GM19035 (cell line): ENCODE data around the gene SRM.
A peak's percentile ranks its signal among the peaks of the same experiment; 100 is the strongest.
"Not testable (repeated sequence)": the region's sequence is repeated elsewhere in the genome, so short reads cannot be mapped to it uniquely, and the experiment has no call there.

Source experiments
- ATAC-seq: cut with Tn5 transposase; IDR thresholded peaks from one replicate; pipeline ENCODE4 v1.9.1; 2021; ENCODE audit not compliant: unreplicated experiment

SRM gene

GRCh38 chr1:11065796-11066195 is 6.0 kb upstream of the SRM start:
- ATAC-seq, result no peak

DNA sequence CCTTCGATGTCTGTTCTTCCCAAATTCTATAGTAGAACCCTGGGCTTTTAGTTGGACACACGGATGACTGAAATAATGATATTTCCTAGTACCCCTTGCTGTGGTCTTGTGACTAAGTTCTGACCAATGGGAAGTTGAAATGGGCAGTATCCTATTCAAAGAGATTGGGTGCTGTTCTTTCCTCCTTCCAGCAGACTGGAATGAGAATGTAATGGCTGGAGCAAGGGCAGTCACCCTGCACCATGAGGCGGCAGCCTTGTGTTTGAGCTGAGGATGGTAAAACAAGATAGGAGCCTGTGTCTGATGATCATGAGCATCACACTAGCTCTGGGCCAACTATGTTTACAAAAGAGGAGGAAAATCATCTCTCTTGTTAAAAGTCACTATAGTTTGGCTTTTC is 5.1 kb upstream of the SRM start:
- ATAC-seq, result no peak

- not testable (repeated sequence) for ATAC-seq
Measured at GRCh38 chr1:11063937-11064537, 4.2 kb upstream of the SRM start.

DNA sequence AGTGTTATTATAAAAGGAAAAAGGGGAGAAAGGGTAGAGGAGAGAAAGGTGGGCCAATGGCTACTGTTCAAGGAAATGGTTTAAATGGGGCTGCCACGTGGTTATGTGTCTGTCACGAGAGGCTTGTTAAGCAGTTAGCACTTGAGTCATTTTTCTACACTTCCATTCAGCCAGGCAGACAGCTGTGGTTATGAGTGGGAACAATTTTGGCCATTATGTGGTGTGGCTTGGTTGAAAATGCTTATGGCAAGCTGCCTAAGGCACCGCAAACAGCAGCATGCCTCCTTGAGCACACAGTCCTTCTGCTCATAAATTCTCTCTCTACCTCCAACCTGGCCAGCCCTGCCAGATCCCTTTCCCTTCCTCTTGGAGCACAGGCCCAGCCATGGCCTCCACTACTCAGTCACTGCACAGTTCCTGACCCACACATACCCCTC is 3.2 kb upstream of the SRM start:
- ATAC-seq, result no peak

- ATAC-seq, result no peak
Measured at GRCh38 chr1:11061652-11062365, 2.0 kb upstream of the SRM start.

DNA sequence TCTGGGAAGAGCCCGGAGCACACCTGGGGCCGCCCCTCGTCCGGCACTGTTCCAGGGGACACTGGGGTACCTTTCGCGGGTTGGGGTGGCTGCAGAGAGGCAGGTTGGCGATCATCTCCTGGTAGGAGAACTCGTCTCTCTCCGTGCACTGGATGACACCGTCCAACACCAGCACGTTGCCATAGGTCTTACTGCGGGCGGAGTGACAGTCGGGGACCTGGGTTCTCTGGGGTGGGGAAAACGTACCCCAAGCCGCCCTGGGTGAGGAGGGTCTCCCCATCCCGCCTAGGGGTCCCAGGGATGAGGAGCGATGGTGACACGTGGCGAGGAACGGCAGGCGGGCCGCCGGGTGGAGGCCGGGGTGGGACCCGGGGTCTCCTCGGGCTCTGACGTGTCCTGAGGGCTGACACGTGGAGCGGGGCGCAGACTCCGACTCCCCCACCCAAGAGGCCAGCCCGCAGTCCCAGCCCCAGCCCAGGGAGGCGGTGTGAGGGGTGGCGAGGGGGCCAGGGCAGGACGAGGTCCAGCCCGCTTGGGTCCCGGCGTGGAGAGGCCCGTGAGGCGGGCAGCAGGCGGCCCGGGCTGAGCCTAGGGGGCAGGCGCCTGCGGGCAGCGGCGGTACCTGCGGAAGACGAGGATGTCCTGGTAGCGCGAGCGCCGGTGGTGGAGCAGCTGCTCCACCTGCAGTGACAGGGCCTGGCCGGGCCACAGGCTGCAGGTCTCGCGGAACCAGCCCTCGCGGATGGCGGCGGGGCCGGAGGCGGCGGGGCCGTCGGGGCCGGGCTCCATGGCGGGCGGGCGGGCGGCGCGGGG is 457 bp downstream of the SRM start:
- peak; percentile 25 for ATAC-seq

GRCh38 chr1:11058595-11059154 is 1.1 kb downstream of the SRM start:
- ATAC-seq, result no peak

DNA sequence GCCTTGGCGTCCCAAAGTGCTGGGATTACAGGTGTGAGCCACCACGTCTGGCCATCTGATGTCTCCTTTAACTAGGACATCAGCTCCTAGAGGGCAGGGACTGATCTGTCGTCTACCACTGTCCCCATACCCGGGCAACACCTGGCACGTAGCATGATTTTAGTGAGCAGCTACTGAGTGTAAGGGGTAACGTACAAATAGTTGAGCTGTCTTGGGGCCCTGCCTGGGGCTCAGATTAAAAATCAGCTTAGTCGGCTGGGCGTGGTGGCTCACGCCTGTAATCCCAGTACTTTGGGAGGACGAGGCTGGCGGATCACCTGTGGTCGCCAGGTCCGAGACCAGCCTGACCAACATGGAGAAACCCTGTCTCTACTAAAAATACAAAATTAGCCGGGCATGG is 1.8 kb downstream of the SRM start:
- no peak for ATAC-seq

DNA sequence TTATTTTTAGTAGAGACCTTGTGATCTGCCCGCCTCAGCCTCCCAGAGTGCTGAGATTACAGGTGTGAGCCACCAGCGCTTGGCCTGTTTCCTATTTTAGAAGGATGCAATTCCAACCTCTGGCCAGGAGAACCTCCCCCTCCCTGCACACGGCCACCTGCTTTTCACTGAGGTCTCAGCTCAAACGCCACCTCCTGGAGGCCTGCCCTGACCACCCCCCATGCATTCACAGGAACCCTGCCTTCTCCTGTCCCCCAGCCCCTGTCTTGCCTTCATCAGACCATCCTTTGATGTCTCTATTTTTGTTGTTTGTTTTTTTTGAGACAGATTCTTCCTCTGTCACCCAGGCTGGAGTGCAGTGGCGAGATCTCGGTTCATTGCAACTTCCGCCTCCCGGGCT is 2.3 kb downstream of the SRM start:
- no peak for ATAC-seq

- ATAC-seq, result no peak
Measured at GRCh38 chr1:11056504-11056903, 3.3 kb downstream of the SRM start.

- ATAC-seq, result no peak
Measured at GRCh38 chr1:11055676-11056075, 4.1 kb downstream of the SRM start.

GRCh38 chr1:11054666-11055065 is 5.2 kb downstream of the SRM start:
- no peak for ATAC-seq

DNA sequence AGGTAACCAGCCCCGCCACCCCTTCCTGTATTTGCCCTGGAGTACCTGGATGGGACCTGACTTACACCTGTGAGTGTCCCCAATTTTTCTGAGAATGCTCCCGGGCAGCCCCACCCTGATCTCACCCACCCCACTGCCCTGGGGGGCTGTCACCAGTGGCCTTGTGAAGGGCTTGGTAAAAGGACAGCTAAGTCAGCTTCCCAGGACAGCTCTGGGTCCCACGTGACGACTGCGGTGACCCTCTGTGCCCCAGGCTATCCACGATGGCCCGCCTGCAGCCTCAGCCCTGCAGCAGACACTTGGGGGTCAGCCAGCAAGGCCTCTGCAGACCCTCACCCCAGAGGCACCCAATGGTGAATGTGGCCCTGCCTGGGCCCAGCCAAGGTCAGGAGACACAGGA is 5.6 kb downstream of the SRM start:
- no peak for ATAC-seq

DNA sequence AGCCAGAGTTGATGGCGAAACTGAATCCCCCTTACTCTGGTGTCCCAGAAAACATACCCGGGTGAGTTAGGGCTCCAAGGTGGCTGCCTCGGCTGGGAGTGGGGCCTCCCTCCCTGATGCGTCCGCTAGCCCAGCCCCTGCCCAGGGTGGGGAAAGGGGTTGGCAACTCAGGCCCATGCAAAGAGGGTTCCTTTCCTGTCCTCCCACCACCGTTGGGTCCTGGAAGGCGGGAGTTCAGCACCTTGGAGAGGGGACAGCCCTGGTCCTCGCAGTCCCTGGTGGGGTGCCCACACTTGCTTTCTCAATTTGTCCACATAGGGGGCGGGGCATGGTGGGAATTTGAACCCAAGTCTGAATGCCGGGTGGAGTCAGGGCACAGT is 6.1 kb downstream of the SRM start:
- ATAC-seq, result no peak

GRCh38 chr1:11052839-11053757 is 6.7 kb downstream of the SRM start:
- ATAC-seq, result no peak

GRCh38 chr1:11051781-11052511 is 7.9 kb downstream of the SRM start:
- no peak for ATAC-seq

GRCh38 chr1:11051121-11051520 is 8.7 kb downstream of the SRM start:
- not testable (repeated sequence) for ATAC-seq

- ATAC-seq, result no peak
Measured at GRCh38 chr1:11046625-11047365, 13.0 kb downstream of the SRM start, which contains the start of gene MASP2. Gene MASP2 (minus strand): TSS chr1:11047239. CDS start chr1:11047207, 32 bp downstream.

GRCh38 chr1:11046270-11046566 is 13.6 kb downstream of the SRM start:
- no peak for ATAC-seq
